SW480 (cell line): Measurements from ENCODE around the gene MTFMT.
"Not testable (repeated sequence)": the region's sequence is repeated elsewhere in the genome, so short reads cannot be mapped to it uniquely, and the experiment has no call there.

ENCODE experiments used
- DNase-seq: peaks from one replicate; pipeline ENCODE4 v3.0.0-alpha.2; 2016; ENCODE audit warnings: low spot score

Gene MTFMT

GRCh38 chr15:65028921-65029735 lies at the start of gene MTFMT:
Gene MTFMT (minus strand): TSS chr15:65029639. CDS start chr15:65029613, 26 bp downstream.
- peak; percentile 75 for DNase-seq

- no peak for DNase-seq
Measured at GRCh38 chr15:65077981-65078352, 48.5 kb upstream of the MTFMT start.

GRCh38 chr15:65077291-65077980 lies 48.0 kb upstream of the MTFMT start:
- DNase-seq = no peak

GRCh38 chr15:65076486-65077290 lies 47.2 kb upstream of the MTFMT start, which contains the start of gene KBTBD13:
Gene KBTBD13 (plus strand): TSS chr15:65076746. CDS start chr15:65076816, 70 bp downstream.
- DNase-seq = no peak

- DNase-seq = not testable (repeated sequence)
Measured at GRCh38 chr15:65075607-65076395, 46.4 kb upstream of the MTFMT start.

- not testable (repeated sequence) for DNase-seq
Measured at GRCh38 chr15:65074946-65075345, 45.5 kb upstream of the MTFMT start.

GRCh38 chr15:65072617-65073016 lies 43.2 kb upstream of the MTFMT start:
- DNase-seq = no peak

- DNase-seq = no peak
Measured at GRCh38 chr15:65072027-65072426, 42.6 kb upstream of the MTFMT start.

GRCh38 chr15:65071381-65071811 lies 42.0 kb upstream of the MTFMT start:
- no peak for DNase-seq

GRCh38 chr15:65069779-65070546 lies 40.5 kb upstream of the MTFMT start:
- DNase-seq = no peak

GRCh38 chr15:65069179-65069578 lies 39.7 kb upstream of the MTFMT start:
- DNase-seq = no peak

GRCh38 chr15:65068403-65068788 lies 39.0 kb upstream of the MTFMT start:
- DNase-seq = no peak

GRCh38 chr15:65067645-65068402 lies 38.4 kb upstream of the MTFMT start, which contains the start of gene RASL12:
Gene RASL12 (minus strand): TSS chr15:65067991. CDS start chr15:65067835, 156 bp downstream.
- DNase-seq = no peak

GRCh38 chr15:65067317-65067644 lies 37.8 kb upstream of the MTFMT start:
- no peak for DNase-seq

GRCh38 chr15:65066635-65067316 lies 37.3 kb upstream of the MTFMT start:
- no peak for DNase-seq

- DNase-seq = no peak
Measured at GRCh38 chr15:65066001-65066634, 36.7 kb upstream of the MTFMT start.

- DNase-seq = no peak
Measured at GRCh38 chr15:65062726-65063125, 33.3 kb upstream of the MTFMT start.

- DNase-seq = no peak
Measured at GRCh38 chr15:65062061-65062460, 32.6 kb upstream of the MTFMT start.
